NAMALWA (cell line): Measurements from ENCODE around the gene GPC1.

Experiments used
- DNase-seq: peaks from one replicate; pipeline ENCODE4 v3.0.0-alpha.2; 2015; ENCODE audit warnings: low spot score

GPC1 gene

GRCh38 chr2:240456447-240457222 is 21.2 kb downstream of the GPC1 start:
- no peak for DNase-seq

GRCh38 chr2:240457223-240458043 is 22.0 kb downstream of the GPC1 start:
- DNase-seq, result no peak

DNA sequence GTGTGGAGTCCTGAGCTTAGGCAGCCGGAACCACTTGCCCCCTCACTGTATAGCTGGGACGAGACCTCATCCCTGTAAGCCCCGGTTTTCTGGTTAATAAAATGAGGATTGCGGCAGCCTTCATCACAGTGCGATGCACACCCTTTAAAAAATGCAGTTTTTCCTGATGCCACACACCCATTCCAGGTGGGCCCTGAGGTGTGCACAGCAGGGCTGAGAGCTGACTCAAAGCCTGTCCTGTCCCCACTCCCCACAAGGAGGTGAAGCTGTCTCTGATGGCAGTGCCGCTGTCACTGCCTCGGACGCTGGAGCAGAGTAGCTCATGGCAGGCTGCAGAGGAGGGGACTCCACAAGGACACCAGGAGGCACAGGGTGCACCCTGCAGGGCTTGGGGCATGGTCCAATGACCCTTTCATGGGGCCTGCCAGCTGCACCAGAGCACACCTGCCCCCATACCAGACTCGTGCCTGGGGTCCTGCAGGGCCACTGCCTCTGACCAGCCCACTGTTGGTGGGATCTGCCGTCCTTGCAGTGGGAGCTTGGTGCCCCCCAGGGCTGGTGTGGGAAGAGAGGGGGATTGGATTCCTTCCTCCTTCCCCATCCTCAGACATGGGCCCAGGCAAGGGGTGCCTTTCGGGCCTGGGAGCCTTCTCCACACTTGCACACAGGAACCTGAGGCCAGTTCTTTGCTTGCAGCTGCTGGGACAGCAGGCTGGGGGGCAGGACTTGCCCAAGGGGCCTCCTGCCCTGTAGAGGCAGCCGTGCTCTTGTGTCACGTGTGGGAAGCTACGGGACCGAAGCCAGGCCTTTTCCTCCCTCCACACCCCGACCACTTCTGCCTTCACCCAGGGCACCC is 22.8 kb downstream of the GPC1 start:
- DNase-seq, result no peak

GRCh38 chr2:240458900-240459391 is 23.5 kb downstream of the GPC1 start:
- DNase-seq, result no peak

GRCh38 chr2:240459401-240460252 is 24.2 kb downstream of the GPC1 start:
- DNase-seq, result no peak

DNA sequence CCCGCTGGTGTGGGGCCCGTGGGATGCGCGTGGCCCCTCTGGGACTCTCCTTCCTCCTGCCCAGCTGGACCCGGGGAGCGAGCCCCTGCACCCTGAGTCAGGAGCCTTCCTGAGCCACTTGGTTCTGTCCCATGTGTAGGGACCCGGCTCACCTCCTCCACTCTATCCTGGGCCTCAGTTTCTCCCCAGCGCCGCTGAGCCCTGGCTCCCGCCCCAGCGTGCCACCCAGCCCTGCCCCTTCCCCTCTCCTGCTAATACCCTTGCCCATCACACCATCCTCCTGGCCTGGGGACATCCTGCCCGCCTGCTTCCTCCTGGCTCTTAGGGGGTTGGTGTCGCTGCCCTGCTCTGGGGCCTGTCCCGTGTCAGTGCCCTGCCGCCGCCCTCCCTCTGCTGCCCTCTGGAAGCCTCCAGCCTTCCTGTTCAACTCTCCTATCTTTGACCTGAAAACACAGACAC is 24.8 kb downstream of the GPC1 start:
- DNase-seq, result no peak

GRCh38 chr2:240460781-240461431 is 25.4 kb downstream of the GPC1 start:
- no peak for DNase-seq

- DNase-seq, result no peak
These were observed 26.1 kb downstream of the GPC1 start for GRCh38 chr2:240461471-240462072.

- DNase-seq, result no peak
These were observed 26.7 kb downstream of the GPC1 start for GRCh38 chr2:240462073-240462706.

GRCh38 chr2:240462707-240463273 is 27.3 kb downstream of the GPC1 start:
- DNase-seq, result no peak

DNA sequence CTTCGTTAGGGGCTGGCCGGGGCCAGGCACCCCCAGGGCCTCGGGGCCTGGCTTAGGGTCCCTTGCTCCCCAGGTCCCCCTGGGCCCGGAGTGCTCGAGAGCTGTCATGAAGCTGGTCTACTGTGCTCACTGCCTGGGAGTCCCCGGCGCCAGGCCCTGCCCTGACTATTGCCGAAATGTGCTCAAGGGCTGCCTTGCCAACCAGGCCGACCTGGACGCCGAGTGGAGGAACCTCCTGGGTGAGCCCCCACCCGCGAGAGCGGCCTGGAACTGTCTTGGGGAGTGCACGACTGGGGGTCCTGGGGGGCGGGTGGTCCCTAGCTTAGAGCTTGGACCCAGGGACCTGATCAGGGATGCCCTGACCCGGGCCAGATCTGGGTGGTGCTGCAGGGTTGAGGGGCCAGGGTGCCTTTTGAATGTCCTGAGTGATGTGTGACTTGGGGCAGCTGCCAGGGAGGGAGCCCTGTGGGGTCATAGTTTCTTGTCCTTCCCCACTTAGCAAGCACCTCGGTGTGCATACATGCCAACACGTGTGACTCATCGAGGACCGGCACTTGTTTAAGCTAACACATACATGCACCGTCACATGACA is 27.9 kb downstream of the GPC1 start:
- DNase-seq, result no peak

DNA sequence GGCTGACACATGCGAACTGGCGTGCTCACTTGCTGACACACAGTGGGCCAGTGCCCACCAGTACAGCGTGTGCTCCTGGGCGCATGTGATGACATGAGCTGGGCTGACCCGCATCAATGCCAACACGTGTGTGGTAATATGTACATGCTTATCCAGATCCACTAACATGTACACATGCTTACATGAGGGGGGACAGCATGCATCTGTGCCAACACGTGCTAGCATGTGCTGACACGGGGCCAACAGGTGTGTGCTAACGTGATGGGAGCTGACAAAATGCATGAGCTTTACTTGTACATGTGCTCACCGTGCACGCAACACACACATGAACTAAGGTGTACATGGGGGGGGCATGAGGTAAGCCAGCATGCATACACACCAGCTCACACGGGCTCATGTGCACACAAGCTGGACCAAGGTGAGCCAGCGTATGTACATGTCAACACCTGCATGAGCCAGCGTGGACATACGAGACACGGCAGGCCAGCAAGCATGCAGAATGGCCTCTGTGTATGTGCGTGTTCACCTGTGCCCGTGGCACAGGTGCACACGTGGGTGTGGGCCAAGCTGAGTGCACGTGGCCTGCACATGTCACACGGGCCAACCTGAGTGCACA is 28.5 kb downstream of the GPC1 start:
- no peak for DNase-seq

DNA sequence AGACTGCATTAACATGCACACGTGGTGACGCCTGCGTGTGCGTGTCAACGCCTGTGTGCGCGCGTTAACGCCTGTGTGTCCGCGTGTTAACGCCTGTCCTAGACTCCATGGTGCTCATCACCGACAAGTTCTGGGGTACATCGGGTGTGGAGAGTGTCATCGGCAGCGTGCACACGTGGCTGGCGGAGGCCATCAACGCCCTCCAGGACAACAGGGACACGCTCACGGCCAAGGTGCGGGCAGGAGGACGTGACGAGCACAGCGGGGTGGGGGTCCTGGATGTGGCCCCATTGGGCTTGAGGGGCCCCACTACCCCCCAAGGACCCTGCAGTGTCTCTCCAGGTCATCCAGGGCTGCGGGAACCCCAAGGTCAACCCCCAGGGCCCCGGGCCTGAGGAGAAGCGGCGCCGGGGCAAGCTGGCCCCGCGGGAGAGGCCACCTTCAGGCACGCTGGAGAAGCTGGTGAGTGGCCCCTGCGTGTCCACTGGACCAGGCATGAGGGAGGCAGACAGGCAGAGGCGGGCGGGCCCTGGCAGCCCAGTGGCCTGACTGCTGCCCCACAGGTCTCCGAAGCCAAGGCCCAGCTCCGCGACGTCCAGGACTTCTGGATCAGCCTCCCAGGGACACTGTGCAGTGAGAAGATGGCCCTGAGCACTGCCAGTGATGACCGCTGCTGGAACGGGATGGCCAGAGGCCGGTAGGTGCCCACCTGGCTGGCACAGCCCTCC is 29.2 kb downstream of the GPC1 start:
- no peak for DNase-seq

DNA sequence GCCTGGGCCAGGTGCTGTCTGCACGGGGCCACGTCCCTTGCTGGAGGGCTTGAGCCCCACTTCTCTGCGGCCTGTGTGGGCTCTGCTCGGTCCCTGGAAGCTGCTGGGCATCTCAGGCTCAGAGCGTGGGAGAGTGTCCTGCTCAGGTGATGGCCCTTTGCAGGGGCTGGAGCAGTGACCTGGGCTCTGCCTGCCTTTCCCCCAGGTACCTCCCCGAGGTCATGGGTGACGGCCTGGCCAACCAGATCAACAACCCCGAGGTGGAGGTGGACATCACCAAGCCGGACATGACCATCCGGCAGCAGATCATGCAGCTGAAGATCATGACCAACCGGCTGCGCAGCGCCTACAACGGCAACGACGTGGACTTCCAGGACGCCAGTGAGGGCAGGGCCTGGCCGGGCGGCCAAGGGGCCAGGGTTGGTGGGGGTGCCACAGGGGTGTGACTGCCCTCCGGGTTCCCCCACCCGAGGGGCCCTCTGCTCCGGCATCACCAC is 29.9 kb downstream of the GPC1 start:
- DNase-seq, result no peak

GRCh38 chr2:240465765-240466578 is 30.5 kb downstream of the GPC1 start:
- no peak for DNase-seq

- DNase-seq, result no peak
These were observed 31.2 kb downstream of the GPC1 start for GRCh38 chr2:240466579-240467148.
